Neural cell (in vitro differentiated cells): ENCODE results near the gene PDE8A. TPM values are rescaled to one million over a fixed set of nuclear protein-coding genes. Genes with fewer than 3 reads are reported as not detected.

ENCODE experiments used
- H2AFZ ChIP-seq: fragments of 200-600, 300-800 bp; sonication (generic), shearing (Covaris generic); 2 replicates; pipeline ENCODE4 v1.6.0; 2014; ENCODE audit warnings: low read depth, mild to moderate bottlenecking, antibody characterized with exemption, low read length, moderate library complexity
- H3F3A ChIP-seq: fragments of 200-600 bp; shearing (Covaris generic); 2 replicates; pipeline ENCODE4 v1.6.1; 2016; ENCODE audit warnings: mild to moderate bottlenecking, moderate library complexity, mixed read lengths, antibody characterized with exemption, low read length; ENCODE audit not compliant: insufficient read depth, poor library complexity, severe bottlenecking
- H3K27ac ChIP-seq: fragments of 200-600, 300-800 bp; sonication (generic), shearing (Covaris generic); 2 replicates; pipeline ENCODE4 v1.5.1; 2014; ENCODE audit warnings: mild to moderate bottlenecking, low read length, moderate library complexity
- H3K27me3 ChIP-seq: fragments of 300-800, 200-600 bp; sonication (generic), shearing (Covaris generic); 2 replicates; pipeline ENCODE4 v1.6.0; 2014; ENCODE audit warnings: mild to moderate bottlenecking, low read depth, low read length, moderate library complexity; ENCODE audit not compliant: insufficient read depth
- H3K36me3 ChIP-seq: fragments of 300-800, 200-600 bp; sonication (generic), shearing (Covaris generic); 2 replicates; pipeline ENCODE4 v1.5.1; 2014; ENCODE audit warnings: mild to moderate bottlenecking, antibody characterized with exemption, low read length, moderate library complexity; ENCODE audit not compliant: insufficient read depth
- H3K4me2 ChIP-seq: fragments of 300-800, 200-600 bp; sonication (generic), shearing (Covaris generic); 2 replicates; pipeline ENCODE4 v1.6.0; 2014; ENCODE audit warnings: mild to moderate bottlenecking, low read length
- H3K4me3 ChIP-seq: fragments of 300-800, 200-600 bp; sonication (generic), shearing (Covaris generic); 2 replicates; pipeline ENCODE4 v1.5.1; 2014; ENCODE audit warnings: mild to moderate bottlenecking, low read length, moderate library complexity
- H3K79me2 ChIP-seq: fragments of 200-600 bp; shearing (Covaris generic); replicated peaks from 2 replicates; pipeline ENCODE4 v1.6.0; 2014; ENCODE audit warnings: mild to moderate bottlenecking, low read length, moderate library complexity; ENCODE audit not compliant: insufficient read depth
- H3K9ac ChIP-seq: fragments of 300-800, 200-600 bp; sonication (generic), shearing (Covaris generic); 2 replicates; pipeline ENCODE4 v1.6.1; 2016; ENCODE audit warnings: mild to moderate bottlenecking, low read length, mixed read lengths
- H3K9me2 ChIP-seq: fragments of 200-600 bp; shearing (Covaris generic); 2 replicates; pipeline ENCODE4 v1.6.1; 2016; ENCODE audit warnings: mild to moderate bottlenecking, low read length, mixed read lengths; ENCODE audit not compliant: insufficient read depth
- H3K9me3 ChIP-seq: fragments of 200-600, 300-800 bp; sonication (generic), shearing (Covaris generic); 2 replicates; pipeline ENCODE4 v1.6.1; 2016; ENCODE audit warnings: mild to moderate bottlenecking, mixed run types, low read length, moderate library complexity, mixed read lengths
- H4K20me1 ChIP-seq: fragments of 200-600 bp; shearing (Covaris generic); 2 replicates; pipeline ENCODE4 v1.6.1; 2016; ENCODE audit warnings: mild to moderate bottlenecking, mixed run types; ENCODE audit not compliant: insufficient read depth
- EP300 ChIP-seq: fragments of 450-650 bp; conservative IDR thresholded peaks from 2 replicates; pipeline ENCODE4 v1.6.1; 2014; ENCODE audit warnings: antibody characterized with exemption, mild to moderate bottlenecking, moderate library complexity; ENCODE audit not compliant: poor library complexity, severe bottlenecking
- EZH2 ChIP-seq: fragments of 200-600, 300-800 bp; shearing (Covaris generic), sonication (generic); IDR thresholded peaks from 2 replicates; pipeline ENCODE4 v1.6.1; 2014; ENCODE audit warnings: antibody characterized with exemption, low read length, borderline replicate concordance, mild to moderate bottlenecking; ENCODE audit not compliant: insufficient read depth, poor library complexity, severe bottlenecking
- MXI1 ChIP-seq: fragments of 450-650 bp; conservative IDR thresholded peaks from 2 replicates; pipeline ENCODE4 v1.6.1; 2014; ENCODE audit warnings: antibody characterized with exemption, mild to moderate bottlenecking; ENCODE audit not compliant: poor library complexity, severe bottlenecking
- POLR2AphosphoS5 ChIP-seq: IDR thresholded peaks from 2 replicates; pipeline ENCODE4 v1.6.1; 2012
- RAD21 ChIP-seq: fragments of 450-650 bp; conservative IDR thresholded peaks from 2 replicates; pipeline ENCODE4 v1.6.1; 2014; ENCODE audit warnings: antibody characterized with exemption, mild to moderate bottlenecking, moderate library complexity
- SMC3 ChIP-seq: fragments of 450-650 bp; conservative IDR thresholded peaks from 2 replicates; pipeline ENCODE4 v1.6.1; 2014; ENCODE audit warnings: antibody characterized with exemption, mild to moderate bottlenecking, moderate library complexity; ENCODE audit not compliant: poor library complexity
- TAF1 ChIP-seq: IDR thresholded peaks from 2 replicates; pipeline ENCODE4 v1.6.1; 2012; ENCODE audit warnings: low read depth
- polyA plus RNA-seq: library from polyadenylated mRNA; depleted of rRNA; stranded (reverse); fragments of >200 nt; gene quantifications from 2 replicates; pipeline ENCODE4 v1.2.3, GENCODE V29; 2014
- TF ChIP-seq, protein P1 (sequence below): IDR thresholded peaks from 2 replicates; pipeline ENCODE4 v1.6.1; 2012; ENCODE audit warnings: borderline replicate concordance
- TF ChIP-seq, protein P2 (sequence below): fragments of 450-650 bp; IDR thresholded peaks from 2 replicates; pipeline ENCODE4 v1.5.1; 2014; ENCODE audit warnings: antibody characterized with exemption, mild to moderate bottlenecking, moderate library complexity; ENCODE audit not compliant: poor library complexity, severe bottlenecking

Gene PDE8A
- polyA plus RNA-seq, 1 donor from 2014 or later, result 13.2 TPM

- no peaks in the 10 kb centered on the region for H3K36me3 ChIP-seq
- H3K4me3 ChIP-seq, result no peak overlapping the region
- H3K4me2 ChIP-seq, result no peak overlapping the region
- no peak for TF ChIP-seq POLR2AphosphoS5
- TF ChIP-seq TAF1, result no peak
- no peak for TF ChIP-seq EP300
- TF ChIP-seq, protein P1, sequence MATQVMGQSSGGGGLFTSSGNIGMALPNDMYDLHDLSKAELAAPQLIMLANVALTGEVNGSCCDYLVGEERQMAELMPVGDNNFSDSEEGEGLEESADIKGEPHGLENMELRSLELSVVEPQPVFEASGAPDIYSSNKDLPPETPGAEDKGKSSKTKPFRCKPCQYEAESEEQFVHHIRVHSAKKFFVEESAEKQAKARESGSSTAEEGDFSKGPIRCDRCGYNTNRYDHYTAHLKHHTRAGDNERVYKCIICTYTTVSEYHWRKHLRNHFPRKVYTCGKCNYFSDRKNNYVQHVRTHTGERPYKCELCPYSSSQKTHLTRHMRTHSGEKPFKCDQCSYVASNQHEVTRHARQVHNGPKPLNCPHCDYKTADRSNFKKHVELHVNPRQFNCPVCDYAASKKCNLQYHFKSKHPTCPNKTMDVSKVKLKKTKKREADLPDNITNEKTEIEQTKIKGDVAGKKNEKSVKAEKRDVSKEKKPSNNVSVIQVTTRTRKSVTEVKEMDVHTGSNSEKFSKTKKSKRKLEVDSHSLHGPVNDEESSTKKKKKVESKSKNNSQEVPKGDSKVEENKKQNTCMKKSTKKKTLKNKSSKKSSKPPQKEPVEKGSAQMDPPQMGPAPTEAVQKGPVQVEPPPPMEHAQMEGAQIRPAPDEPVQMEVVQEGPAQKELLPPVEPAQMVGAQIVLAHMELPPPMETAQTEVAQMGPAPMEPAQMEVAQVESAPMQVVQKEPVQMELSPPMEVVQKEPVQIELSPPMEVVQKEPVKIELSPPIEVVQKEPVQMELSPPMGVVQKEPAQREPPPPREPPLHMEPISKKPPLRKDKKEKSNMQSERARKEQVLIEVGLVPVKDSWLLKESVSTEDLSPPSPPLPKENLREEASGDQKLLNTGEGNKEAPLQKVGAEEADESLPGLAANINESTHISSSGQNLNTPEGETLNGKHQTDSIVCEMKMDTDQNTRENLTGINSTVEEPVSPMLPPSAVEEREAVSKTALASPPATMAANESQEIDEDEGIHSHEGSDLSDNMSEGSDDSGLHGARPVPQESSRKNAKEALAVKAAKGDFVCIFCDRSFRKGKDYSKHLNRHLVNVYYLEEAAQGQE, result no peak
- no peak for TF ChIP-seq EZH2
- TF ChIP-seq SMC3, result no peak
- TF ChIP-seq MXI1, result no peak
- TF ChIP-seq, protein P2, sequence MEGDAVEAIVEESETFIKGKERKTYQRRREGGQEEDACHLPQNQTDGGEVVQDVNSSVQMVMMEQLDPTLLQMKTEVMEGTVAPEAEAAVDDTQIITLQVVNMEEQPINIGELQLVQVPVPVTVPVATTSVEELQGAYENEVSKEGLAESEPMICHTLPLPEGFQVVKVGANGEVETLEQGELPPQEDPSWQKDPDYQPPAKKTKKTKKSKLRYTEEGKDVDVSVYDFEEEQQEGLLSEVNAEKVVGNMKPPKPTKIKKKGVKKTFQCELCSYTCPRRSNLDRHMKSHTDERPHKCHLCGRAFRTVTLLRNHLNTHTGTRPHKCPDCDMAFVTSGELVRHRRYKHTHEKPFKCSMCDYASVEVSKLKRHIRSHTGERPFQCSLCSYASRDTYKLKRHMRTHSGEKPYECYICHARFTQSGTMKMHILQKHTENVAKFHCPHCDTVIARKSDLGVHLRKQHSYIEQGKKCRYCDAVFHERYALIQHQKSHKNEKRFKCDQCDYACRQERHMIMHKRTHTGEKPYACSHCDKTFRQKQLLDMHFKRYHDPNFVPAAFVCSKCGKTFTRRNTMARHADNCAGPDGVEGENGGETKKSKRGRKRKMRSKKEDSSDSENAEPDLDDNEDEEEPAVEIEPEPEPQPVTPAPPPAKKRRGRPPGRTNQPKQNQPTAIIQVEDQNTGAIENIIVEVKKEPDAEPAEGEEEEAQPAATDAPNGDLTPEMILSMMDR, result no peak
- no peaks in the 10 kb centered on the region for H4K20me1 ChIP-seq
- no peaks in the 10 kb centered on the region for H3F3A ChIP-seq
- no peak overlapping the region for H3K27ac ChIP-seq
- H2AFZ ChIP-seq, result no peak overlapping the region
- H3K9me2 ChIP-seq, result no peaks in the 10 kb centered on the region
- no peaks in the 10 kb centered on the region for H3K79me2 ChIP-seq
- H3K9me3 ChIP-seq, result no peaks in the 10 kb centered on the region
- H3K9ac ChIP-seq, result no peak overlapping the region
- no peaks in the 10 kb centered on the region for H3K27me3 ChIP-seq
Observed at GRCh38 chr15:85097250-85097649, 115.6 kb downstream of the PDE8A start.

GRCh38 chr15:85097725-85098124 is 116.1 kb downstream of the PDE8A start:
- Histone ChIP-seq H3K9me3 (no peaks in the 10 kb centered on the region), H3F3A (no peaks in the 10 kb centered on the region), H3K9me2 (no peaks in the 10 kb centered on the region), H3K4me3 (no peak overlapping the region), H4K20me1 (no peaks in the 10 kb centered on the region), H3K9ac (no peak overlapping the region), H3K27me3 (no peaks in the 10 kb centered on the region), H3K79me2 (no peaks in the 10 kb centered on the region), H3K27ac (no peak overlapping the region), H3K4me2 (no peak overlapping the region), H2AFZ (no peak overlapping the region), H3K36me3 (no peaks in the 10 kb centered on the region)
- TF ChIP-seq, protein P1, result no peak
- TF ChIP-seq SMC3 (no peak), POLR2AphosphoS5 (no peak), EP300 (no peak), TAF1 (no peak), MXI1 (no peak), RAD21 (no peak), EZH2 (no peak)
- TF ChIP-seq, protein P2, result no peak
